Activated T-helper 17 cell treated with anti-CD3 and anti-CD28 coated beads, Interleukin-2, amount 50 U/mL, for 72 hours (primary cell): ENCODE results near the gene NRP1. TPM values are rescaled to one million over a fixed set of nuclear protein-coding genes. Genes with fewer than 3 reads are reported as not detected.
A peak's percentile ranks its signal among the peaks of the same experiment; 100 is the strongest.
"Not testable (repeated sequence)": the region's sequence is repeated elsewhere in the genome, so short reads cannot be mapped to it uniquely, and the experiment has no call there.

ENCODE experiments used
- ATAC-seq: fragments of 150-1000 bp; cut with Tn5 transposase; replicated peaks from 2 replicates; pipeline ENCODE4 v1.10.0; 2021; ENCODE audit warnings: mild to moderate bottlenecking, moderate library complexity
- H3K27ac Mint-ChIP-seq: one replicate; pipeline ENCODE4 v1.8.0; 2022; ENCODE audit warnings: mixed read lengths
- H3K27me3 Mint-ChIP-seq: one replicate; pipeline ENCODE4 v1.8.0; 2022; ENCODE audit warnings: mixed read lengths
- H3K36me3 Mint-ChIP-seq: one replicate; pipeline ENCODE4 v1.8.0; 2022; ENCODE audit warnings: low read depth, mild to moderate bottlenecking, mixed read lengths
- H3K4me1 Mint-ChIP-seq: one replicate; pipeline ENCODE4 v1.8.0; 2022; ENCODE audit warnings: mixed read lengths
- H3K4me3 Mint-ChIP-seq: one replicate; pipeline ENCODE4 v1.8.0; 2022; ENCODE audit warnings: mild to moderate bottlenecking, mixed read lengths
- H3K9me3 Mint-ChIP-seq: one replicate; pipeline ENCODE4 v1.8.0; 2022; ENCODE audit warnings: mixed read lengths
- total RNA-seq, 2 donors: library from RNA; stranded (reverse); gene quantifications; one replicate each; pipeline ENCODE4 v1.2.3, GENCODE V29; 2022

NRP1 gene
- total RNA-seq = 1 to 10 TPM in 1 of 2 donors, under 1 TPM in 1; 0.90 to 1.2 TPM

- peak; percentile 37 for ATAC-seq
- Mint-ChIP-seq H3K9me3 (no peaks in the 10 kb centered on the region), H3K27me3 (peaks cover 50% of the 10 kb centered on the region), H3K36me3 (no peaks in the 10 kb centered on the region), H3K4me1 (peaks cover 6% of the 10 kb centered on the region), H3K4me3 (peak within 1 kb of the TSS; percentile 84), H3K27ac (peak within 1 kb of the TSS; percentile 58)
Observed at GRCh38 chr10:33334153-33334804, at the start of gene NRP1. Gene NRP1 (minus strand): TSS chr10:33334667. CDS start chr10:33334382, 285 bp downstream.

- ATAC-seq, H3K4me3 Mint-ChIP-seq, H3K36me3 Mint-ChIP-seq, H3K4me1 Mint-ChIP-seq, H3K9me3 Mint-ChIP-seq, H3K27ac Mint-ChIP-seq: not testable (repeated sequence)
- peaks cover 34% of the 10 kb centered on the region for H3K27me3 Mint-ChIP-seq
Observed at GRCh38 chr10:33384201-33384600, 49.7 kb upstream of the NRP1 start.

DNA sequence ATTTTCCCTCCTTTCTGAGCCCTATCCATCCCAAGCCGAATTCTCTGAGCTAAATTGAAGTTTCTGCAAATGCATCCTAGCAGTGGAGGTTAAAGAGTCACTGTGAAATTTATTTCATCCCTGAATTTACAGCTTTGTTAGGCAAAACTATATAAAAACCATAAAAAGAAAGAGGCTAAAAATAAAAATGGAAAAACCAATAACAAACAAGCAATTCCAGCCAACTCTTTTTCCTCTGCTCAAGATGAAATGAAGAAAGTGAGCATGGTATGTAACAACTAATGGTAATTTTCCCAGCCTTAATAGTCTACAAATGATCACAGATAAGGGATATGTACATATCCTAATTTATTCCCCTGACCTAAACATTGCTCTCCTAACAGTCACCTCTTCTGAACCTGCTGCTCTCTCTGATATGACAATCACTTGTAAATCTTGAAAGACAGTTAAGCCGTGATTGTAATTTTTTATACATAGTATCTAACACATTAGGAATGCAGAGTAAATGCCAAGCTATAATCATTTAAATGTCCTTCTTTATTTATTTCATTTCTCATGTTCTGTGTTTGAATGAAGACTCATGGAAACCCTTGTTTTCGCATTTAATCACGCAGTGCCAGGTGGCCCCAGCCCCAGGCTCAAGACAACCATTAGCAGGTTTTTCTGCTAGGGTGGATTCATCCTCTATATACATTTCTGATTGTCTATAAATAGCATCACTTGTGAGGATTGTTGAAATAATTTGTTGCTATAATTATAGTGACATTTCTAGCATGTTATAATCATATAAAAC lies 48.6 kb upstream of the NRP1 start:
- H3K9me3 Mint-ChIP-seq = no peaks in the 10 kb centered on the region

DNA sequence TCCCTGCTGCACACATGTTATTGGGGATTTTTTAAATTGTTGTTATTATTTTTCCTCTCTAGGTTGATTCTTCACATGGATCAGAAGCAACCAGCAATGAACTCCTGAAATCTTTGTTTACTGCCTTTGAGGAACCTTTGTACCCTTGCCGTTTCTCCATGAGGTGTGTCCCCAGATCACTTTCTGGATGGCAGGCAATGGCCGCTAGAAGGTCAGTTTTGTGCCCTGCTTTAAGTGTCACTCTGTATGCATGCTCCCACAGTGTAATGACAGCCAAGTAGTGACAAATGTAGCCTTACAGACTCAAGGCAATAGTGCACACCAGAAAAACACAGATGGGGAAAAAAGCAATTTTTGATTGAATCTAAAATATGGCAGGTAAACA lies 47.7 kb upstream of the NRP1 start:
- ATAC-seq = no peak
- H3K27me3 Mint-ChIP-seq = peaks cover 26% of the 10 kb centered on the region
- no peaks in the 10 kb centered on the region for H3K4me1 Mint-ChIP-seq
- no peaks in the 10 kb centered on the region for H3K9me3 Mint-ChIP-seq
- H3K4me3 Mint-ChIP-seq = no peak overlapping the region
- no peak overlapping the region for H3K27ac Mint-ChIP-seq
- H3K36me3 Mint-ChIP-seq = no peaks in the 10 kb centered on the region

More for the DNA sequence above, 48.6 kb upstream of the NRP1 start:
- Mint-ChIP-seq H3K4me3 (no peak overlapping the region), H3K27me3 (peaks cover 30% of the 10 kb centered on the region), H3K4me1 (no peaks in the 10 kb centered on the region), H3K36me3 (no peaks in the 10 kb centered on the region), H3K27ac (no peak overlapping the region)
- no peak for ATAC-seq

- Mint-ChIP-seq H3K27me3 (peaks cover 22% of the 10 kb centered on the region), H3K36me3 (no peaks in the 10 kb centered on the region), H3K9me3 (no peaks in the 10 kb centered on the region), H3K4me1 (no peaks in the 10 kb centered on the region), H3K4me3 (no peak overlapping the region), H3K27ac (no peak overlapping the region)
- no peak for ATAC-seq
Observed at GRCh38 chr10:33381451-33382215, 47.2 kb upstream of the NRP1 start.

DNA sequence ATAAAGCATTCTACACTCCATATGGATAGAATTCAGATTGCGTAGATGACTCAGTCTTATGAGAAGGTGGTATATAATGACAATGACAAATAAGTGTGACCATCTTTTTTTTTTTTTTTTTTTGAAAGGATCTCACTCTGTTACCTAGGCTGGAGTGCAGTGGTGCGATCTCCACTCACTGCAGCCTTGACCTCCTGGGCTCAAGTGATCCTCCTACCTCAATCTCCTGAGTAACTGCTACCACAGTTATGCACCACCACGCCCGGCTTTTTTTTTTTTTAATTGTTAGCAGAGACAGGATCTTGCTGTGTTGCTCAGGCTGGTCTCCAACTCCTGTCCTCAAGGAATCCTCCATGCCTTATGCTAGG lies 43.2 kb upstream of the NRP1 start:
- Mint-ChIP-seq H3K36me3 (no peaks in the 10 kb centered on the region), H3K4me1 (no peaks in the 10 kb centered on the region), H3K27me3 (peaks cover 9% of the 10 kb centered on the region), H3K27ac (peak overlapping the region; percentile 9), H3K9me3 (no peaks in the 10 kb centered on the region), H3K4me3 (no peak overlapping the region)
- peak; percentile 71 for ATAC-seq

DNA sequence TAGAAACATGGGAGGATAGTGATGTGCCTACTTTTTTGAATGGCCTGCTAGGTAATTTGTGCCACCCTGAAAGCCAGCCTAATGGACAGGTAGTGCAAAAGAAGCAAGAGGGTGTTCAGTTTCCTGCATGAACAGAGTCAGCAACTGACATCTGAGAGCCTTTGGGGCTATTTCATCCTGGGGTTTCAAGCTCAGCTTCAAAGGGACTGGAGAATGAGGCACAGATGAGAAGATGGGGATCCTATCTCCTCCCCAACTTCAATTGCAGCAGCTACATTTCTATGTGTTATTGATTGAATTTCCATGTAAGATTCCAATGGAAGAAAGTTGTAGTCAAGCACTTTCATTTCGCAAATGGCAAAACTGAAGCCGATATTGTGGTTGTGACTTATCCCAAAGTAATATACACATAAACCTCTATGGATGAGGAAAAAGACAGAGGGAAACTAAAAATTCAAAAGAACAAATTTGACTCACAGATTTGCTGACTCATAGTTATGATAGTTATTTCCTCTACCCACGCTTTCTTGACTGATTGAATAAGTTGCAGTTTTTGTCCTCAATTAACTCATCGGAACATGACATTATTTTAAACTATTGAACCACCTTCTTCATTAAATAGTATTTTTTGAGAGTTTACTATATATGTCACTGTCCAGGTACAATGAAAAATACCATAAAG lies 42.6 kb upstream of the NRP1 start:
- H3K27ac Mint-ChIP-seq = peak overlapping the region; percentile 9
- H3K4me1 Mint-ChIP-seq = no peaks in the 10 kb centered on the region
- peak; percentile 72 for ATAC-seq
- no peak overlapping the region for H3K4me3 Mint-ChIP-seq
- no peaks in the 10 kb centered on the region for H3K36me3 Mint-ChIP-seq
- H3K27me3 Mint-ChIP-seq = peaks cover 9% of the 10 kb centered on the region
- H3K9me3 Mint-ChIP-seq = no peaks in the 10 kb centered on the region

- H3K27ac Mint-ChIP-seq = no peak overlapping the region
Observed at GRCh38 chr10:33376476-33376875, 42.0 kb upstream of the NRP1 start.

GRCh38 chr10:33373263-33373662 lies 38.8 kb upstream of the NRP1 start:
- H3K36me3 Mint-ChIP-seq = no peaks in the 10 kb centered on the region
- H3K4me1 Mint-ChIP-seq = no peaks in the 10 kb centered on the region
- no peak overlapping the region for H3K27ac Mint-ChIP-seq
- peaks cover 2% of the 10 kb centered on the region for H3K9me3 Mint-ChIP-seq
- peaks cover 11% of the 10 kb centered on the region for H3K27me3 Mint-ChIP-seq
- no peak for ATAC-seq
- H3K4me3 Mint-ChIP-seq = no peak overlapping the region

More at GRCh38 chr10:33376476-33376875, 42.0 kb upstream of the NRP1 start:
- H3K4me1 Mint-ChIP-seq = no peaks in the 10 kb centered on the region
- no peaks in the 10 kb centered on the region for H3K9me3 Mint-ChIP-seq
- H3K4me3 Mint-ChIP-seq = no peak overlapping the region
- peaks cover 9% of the 10 kb centered on the region for H3K27me3 Mint-ChIP-seq
- no peak for ATAC-seq
- no peaks in the 10 kb centered on the region for H3K36me3 Mint-ChIP-seq

DNA sequence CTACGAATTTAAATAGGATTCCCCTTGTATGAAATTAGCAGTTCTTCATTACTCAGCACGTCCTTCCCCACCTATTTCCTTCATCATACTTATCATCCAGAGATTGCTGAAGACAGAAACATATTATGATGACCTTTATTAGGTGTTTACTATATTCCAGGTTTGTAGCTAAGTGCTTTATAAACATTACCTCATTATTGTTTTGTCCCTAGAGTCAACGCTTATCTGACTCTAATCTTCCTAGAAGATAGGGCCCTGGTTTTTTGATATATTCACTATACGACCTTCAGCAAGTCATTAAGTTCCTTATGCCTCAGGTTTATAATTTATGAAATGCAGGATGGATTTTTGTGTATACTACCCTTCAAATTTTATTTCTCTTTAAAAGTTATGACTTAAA lies 36.8 kb upstream of the NRP1 start:
- no peak overlapping the region for H3K4me3 Mint-ChIP-seq
- ATAC-seq = no peak
- H3K4me1 Mint-ChIP-seq = peaks cover under 1% of the 10 kb centered on the region
- H3K36me3 Mint-ChIP-seq = no peaks in the 10 kb centered on the region
- H3K27ac Mint-ChIP-seq = no peak overlapping the region
- H3K9me3 Mint-ChIP-seq = peaks cover 6% of the 10 kb centered on the region
- peaks cover 12% of the 10 kb centered on the region for H3K27me3 Mint-ChIP-seq

GRCh38 chr10:33370434-33370930 lies 36.0 kb upstream of the NRP1 start:
- Mint-ChIP-seq H3K27me3 (peaks cover 12% of the 10 kb centered on the region), H3K27ac (no peak overlapping the region), H3K9me3 (peaks cover 8% of the 10 kb centered on the region), H3K4me3 (no peak overlapping the region), H3K36me3 (no peaks in the 10 kb centered on the region), H3K4me1 (peaks cover 8% of the 10 kb centered on the region)
- no peak for ATAC-seq

GRCh38 chr10:33368086-33368485 lies 33.6 kb upstream of the NRP1 start:
- Mint-ChIP-seq H3K27ac (no peak overlapping the region), H3K4me1 (peaks cover 10% of the 10 kb centered on the region), H3K36me3 (no peaks in the 10 kb centered on the region), H3K9me3 (peaks cover 12% of the 10 kb centered on the region), H3K4me3 (no peak overlapping the region), H3K27me3 (peaks cover 22% of the 10 kb centered on the region)
- no peak for ATAC-seq

DNA sequence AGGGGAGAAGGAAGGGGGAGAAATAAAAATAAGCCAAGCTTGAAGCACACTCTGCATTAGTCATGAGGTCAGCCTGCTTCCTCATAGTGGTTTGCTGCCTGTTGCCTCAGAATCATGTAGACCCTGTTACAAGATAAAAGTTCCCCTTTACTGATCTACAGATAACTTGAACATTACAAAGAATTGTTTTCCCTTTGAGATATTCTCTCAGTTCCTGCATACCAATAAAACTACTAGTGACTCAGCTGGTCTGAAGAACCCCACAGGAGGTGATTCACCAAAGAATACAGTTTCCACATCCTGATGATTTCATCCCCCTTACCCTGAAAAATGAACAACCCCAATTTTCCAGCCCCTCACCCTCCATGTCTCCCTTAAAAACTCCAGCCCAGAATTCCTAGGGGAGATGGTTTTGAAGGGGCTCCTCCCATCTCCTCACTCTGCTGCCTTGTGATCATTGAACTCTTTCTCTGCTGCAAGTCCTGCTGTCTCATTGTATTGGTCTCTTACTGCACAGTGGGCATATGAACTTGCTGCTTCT lies 31.5 kb upstream of the NRP1 start:
- H3K27ac Mint-ChIP-seq = peak overlapping the region; percentile 78
- peaks cover 27% of the 10 kb centered on the region for H3K27me3 Mint-ChIP-seq
- H3K36me3 Mint-ChIP-seq = no peaks in the 10 kb centered on the region
- peaks cover 12% of the 10 kb centered on the region for H3K9me3 Mint-ChIP-seq
- peaks cover 10% of the 10 kb centered on the region for H3K4me1 Mint-ChIP-seq
- ATAC-seq = peak; percentile 96
- H3K4me3 Mint-ChIP-seq = peak overlapping the region; percentile 48

GRCh38 chr10:33365301-33365700 lies 30.8 kb upstream of the NRP1 start:
- peak; percentile 34 for ATAC-seq
- peaks cover 10% of the 10 kb centered on the region for H3K4me1 Mint-ChIP-seq
- peak overlapping the region; percentile 78 for H3K27ac Mint-ChIP-seq
- peaks cover 12% of the 10 kb centered on the region for H3K9me3 Mint-ChIP-seq
- no peaks in the 10 kb centered on the region for H3K36me3 Mint-ChIP-seq
- H3K4me3 Mint-ChIP-seq = peak overlapping the region; percentile 48
- H3K27me3 Mint-ChIP-seq = peaks cover 25% of the 10 kb centered on the region
